Thyroid gland (tissue), 4 donors: ENCODE results near the gene KRT3.

Experiments
- CTCF ChIP-seq, 6 experiments: fragments of 200-600 bp in 3 of 6; fragments of 450-650 bp in 3 of 6; sonication (generic) in 3 of 6; IDR thresholded peaks; one replicate each; pipeline ENCODE4 v1.5.1; 2016 to 2019; ENCODE audit warnings: antibody characterized with exemption in 6 of 6, mild to moderate bottlenecking in 2 of 6, inconsistent platforms in 1 of 6, moderate library complexity in 1 of 6
- POLR2A ChIP-seq, 2 donors: fragments of 450-650 bp; IDR thresholded peaks; one replicate each; pipeline ENCODE4 v1.6.1; 2017; ENCODE audit warnings: antibody characterized with exemption in 2 of 2, mild to moderate bottlenecking in 2 of 2, moderate library complexity in 1 of 2

GRCh38 chr12:52767020-52767379, 28.9 kb downstream of the KRT3 start:
- TF ChIP-seq CTCF (IDR thresholded peaks at IDR 0.05), result no peak
- no peak for TF ChIP-seq POLR2A (IDR thresholded peaks at IDR 0.05)
